Small intestine (tissue), 7 donors: ENCODE results near the gene OBI1. TPM values are rescaled to one million over a fixed set of nuclear protein-coding genes. Genes with fewer than 3 reads are reported as not detected.

Experiments
- DNase-seq, 2 donors: peaks; one replicate each; pipeline versions ENCODE4 v3.0.0 to v3.0.0-alpha.2; 2013
- FAIRE-seq: peaks from 2 replicates; lab custom pipeline; 2012; peaks lifted over from hg19 to GRCh38; lab: Jason Lieb, UNC
- H3K27ac ChIP-seq, 3 donors: one replicate each; pipeline ENCODE4 v1.5.1; 2013; ENCODE audit warnings: low read length in 2 of 3, mild to moderate bottlenecking in 2 of 3, control low read depth in 1 of 3, inconsistent platforms in 1 of 3, low read depth in 1 of 3, moderate library complexity in 1 of 3
- H3K27me3 ChIP-seq, 3 donors: one replicate each; pipeline ENCODE4 v1.6.1; 2013; ENCODE audit warnings: low read length in 3 of 3, inconsistent platforms in 1 of 3; ENCODE audit not compliant: control insufficient read depth in 3 of 3, insufficient read depth in 3 of 3
- H3K36me3 ChIP-seq, 3 donors: one replicate each; pipeline ENCODE4 v1.6.1; 2013; ENCODE audit warnings: low read length in 3 of 3, inconsistent platforms in 1 of 3, low read depth in 1 of 3, mild to moderate bottlenecking in 1 of 3, moderate library complexity in 1 of 3; ENCODE audit not compliant: control insufficient read depth in 3 of 3, insufficient read depth in 2 of 3
- H3K4me1 ChIP-seq, 3 donors: one replicate each; pipeline ENCODE4 v1.6.1; 2013; ENCODE audit warnings: low read length in 2 of 3, inconsistent platforms in 1 of 3, low read depth in 1 of 3, mild to moderate bottlenecking in 1 of 3, moderate library complexity in 1 of 3; ENCODE audit not compliant: control insufficient read depth in 3 of 3, insufficient read depth in 2 of 3
- H3K4me3 ChIP-seq, 3 donors: one replicate each; pipeline ENCODE4 v1.5.1; 2013; ENCODE audit warnings: low read length in 3 of 3, control low read depth in 1 of 3, inconsistent platforms in 1 of 3, low read depth in 1 of 3, mild to moderate bottlenecking in 1 of 3, moderate library complexity in 1 of 3
- H3K9me3 ChIP-seq, 2 donors: one replicate each; pipeline ENCODE4 v1.6.1; 2013; ENCODE audit warnings: low read depth in 1 of 2, low read length in 1 of 2; ENCODE audit not compliant: control insufficient read depth in 2 of 2, insufficient read depth in 1 of 2
- WGBS, 3 donors: extraction: QIAGEN DNeasy Blood & Tissue Kit; methylation state at CpG; one replicate each; pipeline ENCODE4 v1.1.7; 2013; 5-methylcytosine and 5-hydroxymethylcytosine counted together
- polyA plus RNA-seq, 4 donors: library from polyadenylated mRNA; stranded (reverse) in 3 of 4; unstranded in 1 of 4; fragments of 200-250 nt in 3 of 4; fragments of 120-200 nt in 1 of 4; gene quantifications; one replicate each; pipeline versions ENCODE4 v1.2.1 to v1.2.3, GENCODE V29; 2013
- donor health status: healthy with polysubstance abuse.
- donor health status: control.
- donor health status: control.
- donor health status: Bipolar disorder and iron deficiency.
- donor health status: healthy.

OBI1 gene
- polyA plus RNA-seq, 4 donors = 2.2 to 15.3 (median 4.0) TPM

- no peaks in the 10 kb centered on the region for H3K9me3 ChIP-seq
- peaks cover 0 to 14% (median 5%) of the 10 kb centered on the region in 3 donors for H3K27me3 ChIP-seq
- H3K27ac ChIP-seq = no peak overlapping the region
- no peak for DNase-seq
- H3K4me1 ChIP-seq = no peaks in the 10 kb centered on the region
- no peak overlapping the region for H3K4me3 ChIP-seq
- H3K36me3 ChIP-seq = no peaks in the 10 kb centered on the region
- no peak for FAIRE-seq
- 27 to 43% (median 31%) methylated on average over 1 of the region's 1 CpG for WGBS, 3 donors
Measured at GRCh38 chr13:78679329-78679728, 20.4 kb upstream of the OBI1 start.

GRCh38 chr13:78675112-78675511 is 16.2 kb upstream of the OBI1 start:
- no peaks in the 10 kb centered on the region for H3K4me1 ChIP-seq
- WGBS, 3 donors = 60 to 64% (median 64%) methylated on average over 3 of the region's 3 CpGs
- no peak overlapping the region for H3K4me3 ChIP-seq
- DNase-seq (no peak), FAIRE-seq (no peak)
- no peak overlapping the region for H3K27ac ChIP-seq
- H3K36me3 ChIP-seq = no peaks in the 10 kb centered on the region
- no peaks in the 10 kb centered on the region for H3K9me3 ChIP-seq
- H3K27me3 ChIP-seq = peaks cover 0 to 18% (median 4%) of the 10 kb centered on the region in 3 donors

GRCh38 chr13:78674638-78675037 is 15.7 kb upstream of the OBI1 start:
- H3K27ac ChIP-seq = no peak overlapping the region
- WGBS, 3 donors = 33 to 52% (median 41%) methylated on average over 1 of the region's 1 CpG

GRCh38 chr13:78662467-78662866 is 3.5 kb upstream of the OBI1 start:
- no peak for FAIRE-seq
- H3K9me3 ChIP-seq = no peaks in the 10 kb centered on the region

More at GRCh38 chr13:78674638-78675037, 15.7 kb upstream of the OBI1 start:
- Histone ChIP-seq H3K9me3 (no peaks in the 10 kb centered on the region), H3K4me1 (no peaks in the 10 kb centered on the region), H3K27me3 (peaks cover 0 to 16% (median 4%) of the 10 kb centered on the region in 3 donors), H3K4me3 (no peak overlapping the region), H3K36me3 (no peaks in the 10 kb centered on the region)
- FAIRE-seq (no peak), DNase-seq (no peak)

DNA sequence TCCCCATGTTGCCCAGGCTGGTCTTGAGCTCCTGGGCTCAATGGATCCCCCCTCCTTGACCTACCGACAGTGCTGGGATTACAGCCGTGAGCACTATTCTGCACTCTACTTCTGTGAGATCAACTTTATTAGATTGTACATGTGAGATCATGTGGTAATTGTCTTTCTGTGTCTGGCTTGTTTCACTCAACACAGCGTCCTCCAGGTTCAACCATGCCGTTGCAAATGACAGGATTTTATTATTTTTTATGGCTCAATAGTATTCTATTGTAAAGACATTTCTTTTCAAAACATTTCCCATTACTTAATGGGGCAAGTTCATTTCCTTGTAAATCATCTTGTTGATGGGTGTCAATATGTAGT is 1.5 kb upstream of the OBI1 start:
- H3K4me1 ChIP-seq = peaks cover 4 to 7% (median 6%) of the 10 kb centered on the region in 3 donors
- H3K9me3 ChIP-seq = no peaks in the 10 kb centered on the region
- DNase-seq (no peak), FAIRE-seq (no peak)
- H3K27ac ChIP-seq = no peak overlapping the region
- 84 to 89% (median 86%) methylated on average over 4 of the region's 4 CpGs for WGBS, 3 donors
- H3K36me3 ChIP-seq = peaks cover 0 to 4% (median 0%) of the 10 kb centered on the region in 3 donors
- H3K4me3 ChIP-seq = no peak overlapping the region
- peaks cover 0 to 8% (median 0%) of the 10 kb centered on the region in 3 donors for H3K27me3 ChIP-seq

More at GRCh38 chr13:78662467-78662866, 3.5 kb upstream of the OBI1 start:
- DNase-seq = no peak
- no peak overlapping the region for H3K4me3 ChIP-seq
- H3K27me3 ChIP-seq = peaks cover 0 to 8% (median 0%) of the 10 kb centered on the region in 3 donors
- no peaks in the 10 kb centered on the region for H3K36me3 ChIP-seq
- no peak overlapping the region for H3K27ac ChIP-seq
- WGBS, 3 donors = 61 to 90% (median 68%) methylated on average over 2 of the region's 2 CpGs
- H3K4me1 ChIP-seq = peaks cover 4 to 7% (median 6%) of the 10 kb centered on the region in 3 donors

DNA sequence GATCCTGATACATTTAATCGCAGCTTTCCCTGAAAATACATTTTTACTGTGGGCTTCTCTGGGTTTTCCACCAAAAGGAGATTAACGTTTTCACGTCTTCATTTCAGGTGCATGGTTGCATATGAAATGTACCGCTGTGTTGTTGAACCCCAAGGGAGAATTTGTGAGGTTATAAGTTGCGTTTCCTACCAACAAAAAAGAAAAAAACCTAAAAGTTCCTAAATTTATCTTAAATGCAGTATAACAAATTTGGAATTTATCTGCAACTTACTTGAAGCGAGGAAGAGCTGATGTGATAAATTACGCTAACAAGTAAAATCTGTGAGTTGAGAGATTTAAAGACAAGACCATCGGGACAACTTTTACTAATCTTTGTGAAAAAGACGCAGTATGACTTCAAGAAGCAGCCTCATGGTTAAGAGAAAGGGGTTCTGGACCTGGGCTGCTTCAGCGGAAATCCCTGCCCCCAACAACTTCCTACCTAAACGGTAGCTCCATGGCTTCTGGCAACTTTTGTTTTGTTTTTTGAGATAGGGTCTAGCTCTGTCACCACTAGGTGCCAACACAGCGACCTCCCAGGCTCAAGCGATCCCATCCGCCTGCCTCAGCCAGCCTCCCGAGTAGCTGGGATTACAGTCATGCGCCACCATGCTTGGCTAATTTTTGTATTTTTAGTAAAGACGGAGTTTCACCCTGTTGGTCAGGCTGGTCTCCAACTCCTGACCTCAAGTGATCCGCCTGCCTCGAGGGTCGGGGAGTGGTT is 958 bp upstream of the OBI1 start:
- Histone ChIP-seq H3K4me3 (peak overlapping the region in 2 of 3 donors; percentile 64 to 89), H3K4me1 (peaks cover 4 to 7% (median 6%) of the 10 kb centered on the region in 3 donors), H3K27me3 (peaks cover 0 to 8% (median 0%) of the 10 kb centered on the region in 3 donors), H3K9me3 (no peaks in the 10 kb centered on the region), H3K36me3 (peaks cover 0 to 4% (median 0%) of the 10 kb centered on the region in 3 donors), H3K27ac (no peak overlapping the region)
- FAIRE-seq (no peak), DNase-seq (peak in 1 of 2 donors; percentile 39)
- 33 to 36% (median 34%) methylated on average over 20 of the region's 20 CpGs for WGBS, 3 donors

- Histone ChIP-seq H3K4me1 (peaks cover 4 to 7% (median 6%) of the 10 kb centered on the region in 3 donors), H3K27me3 (peaks cover 0 to 8% (median 0%) of the 10 kb centered on the region in 3 donors), H3K27ac (no peak overlapping the region), H3K4me3 (peak overlapping the region in 2 of 3 donors; percentile 64 to 89), H3K36me3 (peaks cover 0 to 4% (median 0%) of the 10 kb centered on the region in 3 donors), H3K9me3 (no peaks in the 10 kb centered on the region)
- no peak for FAIRE-seq
- 0 to 18% (median 3%) methylated on average over 8 of the region's 8 CpGs for WGBS, 3 donors
- no peak for DNase-seq
Measured at GRCh38 chr13:78659450-78659730, 435 bp upstream of the OBI1 start.

GRCh38 chr13:78657699-78658629 is 991 bp downstream of the OBI1 start:
- whole genome bisulfite sequencing, 3 donors = 12 to 15% (median 12%) methylated on average over 12 of the region's 12 CpGs
- FAIRE-seq (no peak), DNase-seq (peak; percentile 7 to 64)
- Histone ChIP-seq H3K36me3 (peaks cover 0 to 4% (median 0%) of the 10 kb centered on the region in 3 donors), H3K27me3 (peaks cover 0 to 8% (median 0%) of the 10 kb centered on the region in 3 donors), H3K27ac (peak overlapping the region in 2 of 3 donors; percentile 62 to 75), H3K4me3 (peak overlapping the region; percentile 64 to 89 (median 84)), H3K9me3 (no peaks in the 10 kb centered on the region), H3K4me1 (peaks cover 4 to 7% (median 6%) of the 10 kb centered on the region in 3 donors)
